Left ventricle myocardium superior (tissue), 1 donor: Measurements from ENCODE around the gene DIAPH1. TPM values are rescaled to one million over a fixed set of nuclear protein-coding genes. Genes with fewer than 3 reads are reported as not detected.

Experiments
- ATAC-seq: fragments of 200-7000 bp; cut with Tn5 transposase; one replicate; pipeline ENCODE4 v1.9.1; 2020; ENCODE audit warnings: mild to moderate bottlenecking, moderate library complexity
- DNase-seq: peaks from one replicate; pipeline ENCODE4 v3.0.0-alpha.2; 2020
- intact Hi-C: fragments of 100-400 bp; cut with micrococcal nuclease; formaldehyde crosslinking; loops from one replicate; pipeline ENCODE4 v1.11.0; 2022
- total RNA-seq: library from RNA; stranded (reverse); fragmentation: NEBNext Ultra II Directional; extraction: Animal tissue kit (Norgen Biotek cat#: 25700); gene quantifications from one replicate; pipeline ENCODE4 v1.2.1, GENCODE V29; 2021
- donor health status: DM: no; HTN: yes; CAD: no; lungs with severe emphysema.

The DIAPH1 gene
- total RNA-seq, 1 donor from 2014 or later: 36.6 TPM

DNA sequence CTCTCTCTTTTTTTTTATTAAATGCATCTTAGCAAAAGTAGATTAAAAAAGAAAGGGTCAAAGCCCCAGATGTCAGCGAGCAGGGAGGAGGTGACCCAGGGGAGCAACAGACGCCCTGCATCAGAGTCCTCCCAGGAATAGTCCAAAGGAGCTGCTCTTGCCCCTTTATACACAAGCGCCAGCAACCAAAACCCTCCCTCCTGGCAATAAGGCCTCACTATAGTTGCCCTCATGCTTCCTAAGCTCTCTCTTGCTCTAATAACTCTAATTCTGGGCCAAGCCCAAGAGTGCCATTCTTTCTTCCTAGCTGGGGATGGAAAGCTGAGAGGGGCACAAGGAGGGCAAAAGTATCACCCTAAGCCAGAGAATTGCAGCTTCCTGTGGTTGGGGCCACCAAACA lies 103.7 kb downstream of the DIAPH1 start:
- DNase-seq: no peak
- no peak for ATAC-seq
- intact Hi-C loops: no loop called here

DNA sequence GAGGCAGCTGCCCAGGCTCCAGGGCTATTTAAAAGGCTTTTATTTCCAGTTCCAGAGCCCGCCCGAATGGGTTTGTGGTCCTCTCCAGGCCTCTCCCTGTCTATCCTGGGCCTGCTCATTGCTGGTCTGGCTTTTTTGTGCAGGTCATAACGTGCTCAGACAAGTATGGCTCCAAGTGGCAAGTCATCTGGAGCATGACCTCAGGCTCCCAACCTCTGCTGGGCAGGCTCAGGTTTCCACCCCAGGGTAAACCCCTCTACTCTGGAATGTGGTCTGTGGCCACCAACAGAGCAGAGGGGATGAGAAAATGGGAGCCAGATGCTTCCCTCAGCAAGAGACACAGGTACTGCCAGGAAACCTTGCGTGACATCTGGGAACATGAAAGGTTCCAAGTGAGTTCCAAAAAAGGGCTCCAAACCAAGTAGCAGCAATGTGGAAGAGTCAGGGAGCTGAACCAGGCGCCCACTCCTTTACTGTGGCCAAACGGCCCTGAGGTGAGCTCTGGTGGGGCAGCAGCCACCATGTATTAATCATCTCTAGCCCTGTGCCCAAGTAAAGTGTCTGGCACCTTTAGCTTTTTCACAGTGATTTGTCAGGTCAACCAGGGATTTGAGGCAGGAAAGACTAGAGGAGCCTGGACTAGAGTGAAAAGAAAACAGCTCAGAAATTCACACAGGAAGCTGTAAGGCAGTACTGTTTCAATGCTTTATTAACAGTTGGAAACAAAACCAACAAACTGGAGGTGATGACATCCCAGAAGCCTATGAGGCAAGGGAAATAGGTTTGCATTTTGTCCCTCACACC lies 104.3 kb downstream of the DIAPH1 start:
- ATAC-seq (peak; percentile 0), DNase-seq (no peak)
- intact Hi-C loops: no loop called here

DNA sequence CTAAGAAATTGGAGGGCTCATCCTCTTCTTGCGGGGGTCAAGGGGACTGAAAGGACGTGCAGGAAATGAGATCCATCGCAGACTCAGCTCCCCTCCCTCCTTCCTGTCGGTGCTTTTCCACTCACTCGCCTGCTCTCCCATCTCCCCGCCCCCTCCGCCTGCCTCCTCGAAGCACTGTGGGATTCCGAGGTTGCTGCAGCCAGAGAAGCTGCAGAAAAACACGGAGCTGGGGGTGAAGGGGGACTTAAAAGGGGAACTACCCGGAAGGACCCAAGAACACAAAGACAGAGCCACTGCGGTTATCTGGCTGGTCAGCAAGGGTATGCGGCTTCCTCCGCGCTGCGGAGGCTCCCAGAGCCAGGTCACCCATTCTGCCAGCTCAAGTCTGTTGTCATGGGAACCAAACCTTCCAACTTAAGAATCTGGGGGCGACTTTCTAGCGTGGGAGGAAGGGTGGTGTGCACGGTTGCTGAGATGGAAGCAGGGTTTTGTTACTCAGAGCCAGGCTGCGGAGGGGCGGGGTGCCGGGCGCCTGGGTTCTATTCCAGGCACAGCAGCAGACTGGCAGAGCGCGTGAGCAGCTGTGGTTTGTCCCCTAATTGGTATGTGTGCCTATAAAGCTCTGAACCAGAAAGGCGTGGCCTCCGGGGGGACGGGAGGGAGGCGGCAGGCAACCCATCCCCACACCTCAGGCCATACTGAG lies 105.0 kb downstream of the DIAPH1 start:
- ATAC-seq (peak; percentile 67), DNase-seq (peak; percentile 84)
- intact Hi-C loops: no loop called here

DNA sequence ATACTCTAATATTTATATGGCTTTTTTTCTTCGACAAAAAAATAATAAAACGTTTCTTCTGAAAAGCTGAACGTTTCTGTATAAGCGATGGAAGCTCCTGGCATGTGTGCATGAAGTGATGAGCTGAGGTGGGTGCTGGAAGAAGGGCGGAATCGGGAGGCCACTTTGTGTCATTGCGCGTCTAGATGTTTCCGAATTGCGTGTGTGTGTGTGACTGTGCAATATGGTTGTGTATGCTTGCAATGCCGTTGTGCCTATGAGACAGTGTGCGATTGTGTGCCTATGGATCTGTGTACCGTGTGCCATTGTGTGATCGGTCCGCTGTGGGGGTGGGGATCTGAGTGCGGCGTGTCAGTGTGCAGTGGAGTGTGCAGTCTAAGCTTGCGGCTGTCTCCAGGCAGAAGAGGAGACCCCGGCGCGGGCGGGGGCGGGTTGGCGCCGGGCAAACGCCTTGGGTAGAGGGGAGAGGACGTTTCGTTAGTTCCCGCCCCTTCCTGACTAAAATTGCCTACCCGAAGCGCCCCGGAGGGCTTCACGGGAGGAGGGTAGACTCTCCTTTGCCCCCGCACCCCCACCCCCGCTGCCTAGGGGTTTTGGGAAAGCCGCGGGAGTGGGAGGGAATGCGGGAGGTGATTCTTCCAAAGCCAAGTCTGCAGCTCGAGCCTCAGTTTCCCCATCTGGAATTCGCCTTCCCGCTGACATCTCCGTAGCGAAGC lies 105.7 kb downstream of the DIAPH1 start:
- DNase-seq: peak; percentile 55
- intact Hi-C loops: no loop called here
- ATAC-seq: peak; percentile 30

DNA sequence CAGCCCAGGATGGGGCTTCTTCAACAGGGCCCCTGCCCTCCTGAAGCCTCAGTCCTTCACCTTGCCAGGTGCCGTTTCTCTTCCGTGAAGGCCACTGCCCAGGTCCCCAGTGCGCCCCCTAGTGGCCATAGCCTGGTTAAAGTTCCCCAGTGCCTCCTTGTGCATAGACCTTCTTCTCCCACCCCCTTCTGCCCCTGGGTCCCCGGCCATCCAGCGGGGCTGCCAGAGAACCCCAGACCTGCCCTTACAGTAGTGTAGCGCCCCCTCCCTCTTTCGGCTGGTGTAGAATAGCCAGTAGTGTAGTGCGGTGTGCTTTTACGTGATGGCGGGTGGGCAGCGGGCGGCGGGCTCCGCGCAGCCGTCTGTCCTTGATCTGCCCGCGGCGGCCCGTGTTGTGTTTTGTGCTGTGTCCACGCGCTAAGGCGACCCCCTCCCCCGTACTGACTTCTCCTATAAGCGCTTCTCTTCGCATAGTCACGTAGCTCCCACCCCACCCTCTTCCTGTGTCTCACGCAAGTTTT lies 106.3 kb downstream of the DIAPH1 start:
- DNase-seq: peak; percentile 89
- intact Hi-C loops: no loop called here
- peak; percentile 16 for ATAC-seq

DNA sequence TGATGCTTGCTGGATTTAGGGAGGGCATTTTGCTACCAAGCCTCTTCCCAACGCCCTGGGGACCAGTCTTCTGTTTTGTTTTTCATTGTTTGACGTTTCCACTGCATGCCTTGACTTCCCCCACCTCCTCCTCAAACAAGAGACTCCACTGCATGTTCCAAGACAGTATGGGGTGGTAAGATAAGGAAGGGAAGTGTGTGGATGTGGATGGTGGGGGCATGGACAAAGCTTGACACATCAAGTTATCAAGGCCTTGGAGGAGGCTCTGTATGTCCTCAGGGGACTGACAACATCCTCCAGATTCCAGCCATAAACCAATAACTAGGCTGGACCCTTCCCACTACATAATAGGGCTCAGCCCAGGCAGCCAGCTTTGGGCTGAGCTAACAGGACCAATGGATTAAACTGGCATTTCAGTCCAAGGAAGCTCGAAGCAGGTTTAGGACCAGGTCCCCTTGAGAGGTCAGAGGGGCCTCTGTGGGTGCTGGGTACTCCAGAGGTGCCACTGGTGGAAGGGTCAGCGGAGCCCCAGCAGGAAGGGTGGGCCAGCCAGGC lies 107.0 kb downstream of the DIAPH1 start:
- intact Hi-C loops: no loop called here
- DNase-seq (no peak), ATAC-seq (no peak)

GRCh38 chr5:141510850-141511601 lies 107.8 kb downstream of the DIAPH1 start:
- DNase-seq (no peak), ATAC-seq (no peak)
- intact Hi-C loops: no loop called here

DNA sequence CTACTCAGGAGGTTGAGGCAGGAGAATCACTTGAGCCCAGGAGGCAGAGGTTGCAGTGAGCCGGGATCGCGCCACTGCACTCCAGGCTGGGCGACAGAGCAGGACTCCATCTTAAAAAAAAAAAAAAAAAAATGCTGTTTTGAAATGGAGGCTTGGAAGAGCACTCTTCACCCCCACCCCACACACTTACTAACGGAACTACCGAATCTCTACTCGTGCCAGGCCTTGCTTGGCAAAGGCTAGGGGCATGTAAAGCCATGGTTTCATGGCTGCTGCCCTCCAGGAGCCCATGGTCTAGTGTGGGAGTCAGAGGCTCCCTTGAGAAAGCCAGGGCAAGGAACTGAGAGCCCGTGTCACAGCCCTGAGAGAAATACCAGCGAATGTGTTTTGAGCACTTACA lies 108.6 kb downstream of the DIAPH1 start:
- intact Hi-C loops: no loop called here
- ATAC-seq (no peak), DNase-seq (no peak)

- intact Hi-C loops: no loop called here
- peak; percentile 58 for ATAC-seq
- DNase-seq: peak; percentile 77
Observed at GRCh38 chr5:141508798-141509611, 109.8 kb downstream of the DIAPH1 start.

DNA sequence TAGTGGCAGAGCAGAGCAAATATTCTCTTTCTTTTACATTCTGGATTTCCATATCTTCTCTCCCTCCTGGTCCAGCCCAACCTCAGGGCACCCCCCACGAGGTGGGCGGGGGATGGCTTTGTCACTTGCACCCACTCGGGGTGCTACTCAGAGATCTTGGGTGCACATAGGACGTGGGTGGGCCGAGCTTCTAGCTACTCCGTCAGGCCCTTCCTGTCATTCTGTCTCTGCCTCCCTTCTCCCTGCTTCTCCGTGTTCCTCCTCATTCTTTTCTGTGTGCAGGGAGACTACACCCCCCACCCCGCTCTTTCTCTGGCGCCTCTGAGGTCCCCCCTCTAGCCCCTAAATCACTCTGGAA lies 110.4 kb downstream of the DIAPH1 start:
- peak; percentile 1 for ATAC-seq
- DNase-seq: no peak
- intact Hi-C loops: no loop called here

DNA sequence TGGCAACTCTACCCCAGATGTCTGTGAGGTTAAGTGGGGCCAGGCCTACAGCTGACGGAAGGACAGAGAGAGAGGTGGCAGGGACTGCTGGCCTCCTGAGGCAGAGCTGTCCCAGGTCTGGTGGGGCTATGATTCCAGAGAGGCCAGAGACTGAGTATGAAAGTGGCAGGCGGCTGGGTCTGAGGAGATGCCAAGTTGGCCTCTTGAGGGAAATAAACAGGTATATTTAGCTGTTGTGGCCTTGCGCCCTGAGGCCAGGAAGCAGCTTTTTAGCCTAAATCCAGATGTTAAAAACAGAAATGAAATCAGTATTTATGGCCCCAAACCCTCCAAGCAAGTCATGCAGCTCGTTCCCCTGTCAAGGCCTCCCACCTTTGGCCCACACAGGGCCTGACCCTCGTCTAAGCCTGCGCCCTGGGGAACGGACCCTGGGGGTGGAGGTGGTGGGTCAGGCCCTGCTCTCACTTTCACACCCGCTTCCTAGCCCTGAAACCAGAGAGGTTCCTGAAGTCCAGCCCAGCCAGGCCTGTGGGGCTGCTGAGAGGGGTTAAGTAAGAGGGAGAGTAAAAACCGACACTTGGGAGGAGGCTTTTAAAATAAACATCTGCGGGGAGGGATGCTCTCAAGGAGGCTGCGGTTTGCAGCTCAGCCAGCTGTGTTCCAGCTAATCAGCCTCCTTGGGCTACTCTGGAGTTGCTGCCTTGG lies 111.3 kb downstream of the DIAPH1 start:
- ATAC-seq (peak; percentile 67), DNase-seq (peak; percentile 72)
- intact Hi-C loops: no loop called here

DNA sequence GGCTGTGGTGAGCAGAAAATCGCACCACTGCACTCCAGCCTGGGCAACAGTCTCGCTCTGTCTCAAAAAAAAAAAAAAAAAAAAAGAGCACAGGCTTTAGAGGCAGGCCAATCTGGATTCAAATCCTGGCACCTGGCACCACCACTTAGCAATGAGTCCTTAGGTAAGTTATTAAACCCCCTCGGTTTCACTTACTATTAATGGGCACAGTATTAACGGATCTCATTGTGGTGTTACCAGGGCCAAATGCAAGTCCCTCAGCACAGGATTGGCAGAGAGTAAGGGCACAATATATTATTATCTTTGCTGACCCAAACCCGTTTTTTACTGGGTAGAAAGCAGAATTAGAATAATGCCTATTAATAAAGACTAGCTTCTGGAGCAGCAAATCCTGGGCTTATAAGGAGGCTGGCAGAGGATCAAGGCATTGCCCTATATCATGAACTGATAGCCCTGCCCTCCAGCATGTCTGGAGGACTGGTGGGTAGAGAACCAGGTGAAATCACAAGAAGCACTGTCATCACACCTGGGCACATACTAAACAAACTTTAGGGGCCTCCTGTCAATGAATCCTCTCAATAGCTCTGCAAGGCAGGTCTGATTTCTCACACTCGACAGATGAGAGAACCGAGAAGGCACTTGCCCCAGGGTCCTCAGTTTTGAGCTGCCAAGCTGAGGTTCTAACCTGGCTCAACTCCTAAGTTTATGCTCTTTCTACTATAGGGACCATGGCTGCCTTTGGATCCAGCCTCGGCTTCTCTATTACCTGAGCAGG lies 112.2 kb downstream of the DIAPH1 start:
- DNase-seq: no peak
- intact Hi-C loops: no loop called here
- ATAC-seq: no peak

GRCh38 chr5:141504216-141504615 lies 114.6 kb downstream of the DIAPH1 start:
- no peak for DNase-seq
- ATAC-seq: no peak
- intact Hi-C loops: no loop called here

DNA sequence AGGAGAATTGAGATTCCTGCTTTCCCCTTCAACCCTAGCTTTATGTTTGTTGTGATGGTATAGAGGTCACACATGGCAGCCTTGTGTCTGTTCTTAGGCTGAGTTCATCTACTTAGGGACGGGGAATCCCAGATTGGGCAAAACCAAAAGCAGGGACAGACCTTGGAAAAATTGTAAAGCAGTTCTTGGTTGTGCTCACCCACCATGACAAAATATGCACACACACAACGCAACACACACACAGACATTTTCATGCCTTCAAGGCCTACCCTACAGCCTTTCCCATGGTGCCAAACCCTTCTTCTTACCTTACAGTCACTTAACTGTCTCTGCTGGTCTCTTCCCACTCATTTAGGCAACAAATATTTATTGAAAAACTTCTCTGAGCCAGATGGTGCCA lies 115.1 kb downstream of the DIAPH1 start:
- intact Hi-C loops: no loop called here
- DNase-seq (no peak), ATAC-seq (no peak)

GRCh38 chr5:141501761-141502160 lies 117.0 kb downstream of the DIAPH1 start:
- DNase-seq (no peak), ATAC-seq (no peak)
- intact Hi-C loops: no loop called here

- intact Hi-C loops: no loop called here
- no peak for ATAC-seq
- no peak for DNase-seq
Observed at GRCh38 chr5:141496038-141496437, 122.8 kb downstream of the DIAPH1 start.

DNA sequence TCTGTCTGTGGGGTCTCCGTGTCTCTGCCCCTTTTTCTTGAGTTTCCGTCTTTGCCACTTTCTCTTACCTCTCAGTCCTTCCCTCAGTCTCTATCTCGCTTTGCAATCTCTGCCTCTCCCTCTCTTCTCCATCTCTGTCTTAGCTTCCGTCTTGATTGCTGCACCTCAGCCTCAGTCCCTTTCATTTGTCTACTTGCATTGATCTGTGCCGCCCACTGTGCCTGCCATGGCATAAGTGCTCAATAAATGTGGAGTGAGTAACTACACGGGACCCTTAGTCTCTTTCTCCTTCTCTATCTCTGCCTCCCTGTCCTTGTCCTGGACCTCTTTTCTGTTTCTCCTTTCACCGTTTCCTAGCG lies 123.4 kb downstream of the DIAPH1 start:
- no peak for ATAC-seq
- no peak for DNase-seq
- intact Hi-C loops: no loop called here
